K562 (cell line): ENCODE results near the gene H2AZ2. TPM values are rescaled to one million over a fixed set of nuclear protein-coding genes. Genes with fewer than 3 reads are reported as not detected.

Source experiments
- ATAC-seq: fragments of 200-7000 bp; cut with Tn5 transposase; 3 replicates; pipeline ENCODE4 v1.9.1; 2020; ENCODE audit warnings: moderate library complexity
- BruUV-seq: library from RNA; stranded (reverse); fragments of 400-500 nt; replicated peaks from 2 replicates; lab custom pipeline; 2021; lab: Mats Ljungman, UMichigan
- CTCF ChIA-PET: fragments of 300-600 bp; formaldehyde crosslinking; extraction: SDS; loops from one replicate; lab custom pipeline; 2021; ENCODE audit warnings: low intra/inter-chr PET ratio; lab: Yijun Ruan, JAX
- POLR2A ChIA-PET: fragments of 300-600, 350-650 bp; sonication (Branson Sonifier 250); formaldehyde crosslinking; extraction: SDS; loops from one replicate; lab custom pipeline; 2021; ENCODE audit warnings: antibody characterized with exemption, inconsistent platforms; lab: Yijun Ruan, JAX
- DNase-seq, 4 experiments: peaks; one replicate each; pipeline versions ENCODE4 v3.0.0 to v3.0.0-alpha.2; 2011 to 2018; ENCODE audit warnings: low spot score in 3 of 4, mixed read lengths in 3 of 4; ENCODE audit errors: extremely low read depth in 1 of 4
- FAIRE-seq: peaks from 2 replicates; lab custom pipeline; 2011; peaks lifted over from hg19 to GRCh38; lab: Jason Lieb, UNC
- H2AFZ ChIP-seq: 2 replicates; pipeline ENCODE4 v1.6.0; 2011; ENCODE audit warnings: low read depth, low read length, control low read depth, inconsistent platforms
- H3K27ac ChIP-seq: fragments of 200-600 bp; 3 replicates; pipeline ENCODE4 v1.8.0; 2011; ENCODE audit warnings: low read depth, mild to moderate bottlenecking, control low read depth, inconsistent platforms, low read length, moderate library complexity, mixed read lengths; ENCODE audit errors: extremely low read depth
- H3K27me3 ChIP-seq, 2 experiments: fragments of 300-600 bp in 1 of 2; 2 replicates in 1 of 2; 3 replicates in 1 of 2; pipeline versions ENCODE4 v1.6.0 to v1.8.0; 2011; ENCODE audit warnings: inconsistent platforms in 2 of 2, low read length in 2 of 2, mild to moderate bottlenecking in 1 of 2, mixed read lengths in 1 of 2, moderate library complexity in 1 of 2; ENCODE audit not compliant: control insufficient read depth in 2 of 2, insufficient read depth in 2 of 2
- H3K36me3 ChIP-seq: fragments of 300-600 bp; 3 replicates; pipeline ENCODE4 v1.8.0; 2011; ENCODE audit warnings: mild to moderate bottlenecking, low read length, inconsistent platforms; ENCODE audit not compliant: control insufficient read depth, insufficient read depth
- H3K4me1 ChIP-seq, 2 experiments: fragments of 200-600 bp in 1 of 2; replicated peaks in 1 of 2; 2 replicates in 1 of 2; 3 replicates in 1 of 2; pipeline versions ENCODE4 v1.5.1 to v1.8.0; 2011; ENCODE audit warnings: inconsistent platforms in 2 of 2, low read length in 2 of 2, mild to moderate bottlenecking in 1 of 2, mixed read lengths in 1 of 2, moderate library complexity in 1 of 2; ENCODE audit not compliant: control insufficient read depth in 2 of 2, insufficient read depth in 2 of 2
- H3K4me2 ChIP-seq: 2 replicates; pipeline ENCODE4 v1.6.1; 2011; ENCODE audit warnings: low read length, control low read depth, inconsistent platforms, mixed read lengths; ENCODE audit not compliant: insufficient read depth
- H3K4me3 ChIP-seq: fragments of 200-600 bp; sonication (generic), shearing (Covaris generic); 2 replicates; pipeline ENCODE4 v1.5.1; 2016; ENCODE audit warnings: control low read depth, inconsistent platforms
- H3K79me2 ChIP-seq: fragments of 200-600 bp; 3 replicates; pipeline ENCODE4 v1.8.0; 2011; ENCODE audit warnings: low read length, inconsistent platforms; ENCODE audit not compliant: control insufficient read depth, insufficient read depth
- H3K9ac ChIP-seq, 2 experiments: 2 replicates each; pipeline versions ENCODE4 v1.6.0 to v1.6.1; 2011; ENCODE audit warnings: low read depth in 2 of 2, low read length in 2 of 2, control low read depth in 1 of 2, inconsistent platforms in 1 of 2, mild to moderate bottlenecking in 1 of 2, mixed read lengths in 1 of 2; ENCODE audit not compliant: insufficient read depth in 1 of 2
- H3K9me1 ChIP-seq: one replicate; pipeline ENCODE4 v1.6.0; 2011; ENCODE audit warnings: inconsistent platforms, mild to moderate bottlenecking, low read length, moderate library complexity; ENCODE audit not compliant: control insufficient read depth, insufficient read depth
- H3K9me3 ChIP-seq: replicated peaks from 2 replicates; pipeline ENCODE4 v1.5.1; 2011; ENCODE audit warnings: low read depth, low read length, inconsistent platforms; ENCODE audit not compliant: control insufficient read depth, insufficient read depth
- H4K20me1 ChIP-seq: replicated peaks from 2 replicates; pipeline ENCODE4 v1.6.1; 2011; ENCODE audit warnings: low read length, inconsistent platforms, mixed read lengths; ENCODE audit not compliant: control insufficient read depth, insufficient read depth
- BCOR ChIP-seq: fragments of 450-650 bp; IDR thresholded peaks from 2 replicates; pipeline ENCODE4 v1.6.1; 2016
- CBFA2T3 ChIP-seq: fragments of 450-650 bp; IDR thresholded peaks from 2 replicates; pipeline ENCODE4 v1.6.1; 2017
- CBX1 ChIP-seq: sonication (generic); IDR thresholded peaks from 2 replicates; pipeline ENCODE4 v1.6.1; 2016; ENCODE audit warnings: antibody characterized with exemption, low read depth, mild to moderate bottlenecking
- CREM ChIP-seq: IDR thresholded peaks from 2 replicates; pipeline ENCODE4 v1.6.1; 2014; ENCODE audit warnings: antibody characterized with exemption, low read depth
- FOXJ3 ChIP-seq: sonication (generic); formaldehyde crosslinking; IDR thresholded peaks from 2 replicates; pipeline ENCODE4 v1.4.0; 2020; ENCODE audit warnings: mild to moderate bottlenecking, missing genetic modification reagents
- NR2C1 ChIP-seq, 2 experiments: fragments of 450-650 bp; IDR thresholded peaks; 2 replicates each; pipeline ENCODE4 v1.6.1; 2017; ENCODE audit warnings: mild to moderate bottlenecking in 2 of 2, antibody characterized with exemption in 1 of 2, inconsistent platforms in 1 of 2, missing compliant biosample characterization in 1 of 2, missing genetic modification characterization in 1 of 2
- STAT5B ChIP-seq: fragments of 250-450 bp; sonication (Bioruptor Pico); IDR thresholded peaks from 2 replicates; pipeline ENCODE4 v1.8.0; 2021; ENCODE audit warnings: mild to moderate bottlenecking, inconsistent platforms
- TBP ChIP-seq: optimal IDR thresholded peaks from 2 replicates; pipeline ENCODE3; 2011; ENCODE audit warnings: low read depth, low read length, improper control_type of control experiment
- WGBS: fragments of 100-300 bp; shearing (Covaris generic); methylation state at CpG from one replicate; pipeline ENCODE4 v1.1.6; 2016; ENCODE audit warnings: low coverage, mixed read lengths; ENCODE audit not compliant: insufficient coverage; ENCODE audit errors: missing lambda C conversion rate; 5-methylcytosine and 5-hydroxymethylcytosine counted together
- in situ Hi-C: fragments of 300-500 bp; cut with MboI; formaldehyde crosslinking; loops from 4 replicates; pipeline ENCODE4 v1.15.0; 2018; ENCODE audit warnings: inconsistent platforms, mixed read lengths
- intact Hi-C: fragments of 100-400 bp; cut with micrococcal nuclease; formaldehyde crosslinking; loops from 2 replicates; pipeline ENCODE4 v1.14.2; 2022
- polyA plus RNA-seq, 8 experiments: library from polyadenylated mRNA; depleted of rRNA in 4 of 8; stranded (reverse) in 5 of 8; unstranded in 3 of 8; fragments of >200 nt; fragmentation: Nextera tagmentation in 2 of 8; fragmentation: Illumina TruSeq in 1 of 8; extraction: Ambion mirVana in 2 of 8; extraction: Trizol in 1 of 8; gene quantifications; 2 replicates each; pipeline versions ENCODE4 v1.2.1 to v1.2.3, GENCODE V29; 2011 to 2014; ENCODE audit warnings: inconsistent platforms in 1 of 8, missing spikeins in 1 of 8
- total RNA-seq, 7 experiments: library from RNA; depleted of rRNA in 6 of 7; stranded (reverse); fragments of >200 nt in 6 of 7; fragmentation: Illumina TruSeq in 2 of 7; extraction: Trizol in 2 of 7; gene quantifications; 2 replicates each; pipeline versions ENCODE4 v1.2.1 to v1.2.3, GENCODE V29; 2011 to 2021; ENCODE audit warnings: low replicate concordance in 1 of 7
- TF ChIP-seq, protein P1 (sequence below), 2 experiments: fragments of 450-650 bp in 1 of 2; sonication (generic) in 1 of 2; formaldehyde crosslinking in 1 of 2; IDR thresholded peaks in 1 of 2; conservative IDR thresholded peaks in 1 of 2; 2 replicates each; pipeline versions ENCODE4 v1.6.1 to v1.8.1; 2016 to 2023; ENCODE audit warnings: mild to moderate bottlenecking in 2 of 2, moderate library complexity in 2 of 2, inconsistent platforms in 1 of 2, missing genetic modification reagents in 1 of 2
- TF ChIP-seq, protein P2 (sequence below): sonication (generic); formaldehyde crosslinking; IDR thresholded peaks from 2 replicates; pipeline ENCODE4 v1.8.1; 2023; ENCODE audit warnings: mild to moderate bottlenecking, missing genetic modification reagents, moderate library complexity
- TF ChIP-seq, protein P3 (sequence below), 2 experiments: fragments of 250-450 bp in 1 of 2; fragments of 450-650 bp in 1 of 2; sonication (Bioruptor Pico) in 1 of 2; IDR thresholded peaks; 2 replicates each; pipeline versions ENCODE4 v1.6.1 to v1.8.0; 2016 to 2021; ENCODE audit warnings: mild to moderate bottlenecking in 2 of 2, moderate library complexity in 2 of 2, missing compliant biosample characterization in 1 of 2, missing genetic modification characterization in 1 of 2

H2AZ2 gene
- total and polyA plus RNA-seq, 9 of the 15 experiments (the other 6 are each of a cell fraction or from before 2014, with no cell fraction given) = 105 to 382 (median 286) TPM

DNA sequence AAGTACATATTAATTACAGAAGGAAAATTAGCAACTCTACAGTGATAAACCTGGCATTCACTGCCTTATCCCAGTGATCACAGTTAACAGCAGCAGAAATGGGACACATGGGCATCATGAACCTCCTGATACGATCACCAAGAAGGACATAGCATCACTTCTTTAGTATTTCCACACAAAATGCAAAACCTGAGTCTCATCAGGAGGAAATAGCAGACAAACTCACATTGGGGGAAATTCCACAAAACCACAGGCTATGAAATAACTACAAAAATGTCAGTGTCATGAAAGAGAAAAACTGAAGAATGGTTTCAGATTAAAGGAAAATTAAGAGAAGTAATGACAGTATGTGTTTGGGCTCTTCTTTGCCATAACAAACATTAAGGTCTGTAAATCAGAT lies 49.4 kb upstream of the H2AZ2 start (continued):
- TF ChIP-seq, protein P1, sequence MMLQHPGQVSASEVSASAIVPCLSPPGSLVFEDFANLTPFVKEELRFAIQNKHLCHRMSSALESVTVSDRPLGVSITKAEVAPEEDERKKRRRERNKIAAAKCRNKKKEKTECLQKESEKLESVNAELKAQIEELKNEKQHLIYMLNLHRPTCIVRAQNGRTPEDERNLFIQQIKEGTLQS (IDR thresholded peaks at IDR 0.05) = no peak
- TF ChIP-seq, protein P1 (CRISPR knock-in tag; conservative IDR thresholded peaks at IDR 0.05) = no peak
- TF ChIP-seq, protein P2, sequence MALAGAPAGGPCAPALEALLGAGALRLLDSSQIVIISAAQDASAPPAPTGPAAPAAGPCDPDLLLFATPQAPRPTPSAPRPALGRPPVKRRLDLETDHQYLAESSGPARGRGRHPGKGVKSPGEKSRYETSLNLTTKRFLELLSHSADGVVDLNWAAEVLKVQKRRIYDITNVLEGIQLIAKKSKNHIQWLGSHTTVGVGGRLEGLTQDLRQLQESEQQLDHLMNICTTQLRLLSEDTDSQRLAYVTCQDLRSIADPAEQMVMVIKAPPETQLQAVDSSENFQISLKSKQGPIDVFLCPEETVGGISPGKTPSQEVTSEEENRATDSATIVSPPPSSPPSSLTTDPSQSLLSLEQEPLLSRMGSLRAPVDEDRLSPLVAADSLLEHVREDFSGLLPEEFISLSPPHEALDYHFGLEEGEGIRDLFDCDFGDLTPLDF = no peak
- TF ChIP-seq FOXJ3 (CRISPR knock-in tag) = no peak

DNA sequence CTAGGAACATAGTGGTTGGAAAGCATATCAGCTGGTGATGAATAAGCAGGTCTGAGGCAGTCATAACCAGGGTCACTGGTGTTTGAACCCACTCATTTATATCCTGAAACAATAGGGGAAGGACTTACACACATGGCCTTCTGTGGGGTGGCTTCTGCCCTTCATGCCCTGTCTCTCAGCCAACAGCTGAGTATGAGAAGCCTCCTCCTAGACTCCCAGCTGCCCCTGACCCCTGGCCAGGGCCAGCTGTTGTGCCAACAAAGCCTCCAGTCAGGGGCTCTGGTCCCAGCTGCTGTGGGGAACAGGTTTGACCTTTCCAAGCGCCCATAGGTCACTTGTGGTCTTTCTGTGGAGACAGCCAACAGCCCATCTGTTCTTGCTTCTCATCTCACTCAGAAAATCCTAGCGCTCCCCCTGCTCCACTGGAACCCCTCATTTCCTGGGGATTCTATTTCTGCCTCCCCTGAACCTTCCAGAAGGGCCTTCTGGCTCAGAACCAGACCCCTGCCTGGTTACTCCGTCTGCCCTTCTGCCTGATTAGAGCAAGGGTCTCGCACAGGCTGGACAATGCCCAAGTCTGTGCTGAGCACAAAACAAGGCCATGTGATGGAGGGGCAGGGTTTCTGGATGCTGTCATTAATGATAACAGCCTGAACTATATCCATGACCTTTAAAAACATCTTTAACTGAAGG lies 47.1 kb upstream of the H2AZ2 start:
- Histone ChIP-seq H3K4me3 (no peak overlapping the region), H4K20me1 (no peaks in the 10 kb centered on the region), H3K36me3 (no peaks in the 10 kb centered on the region), H3K9ac (peak overlapping the region in 1 of 2 experiments; percentile 33; a peak in 1 of 4 replicates), H3K9me3 (no peaks in the 10 kb centered on the region), H3K4me2 (no peak overlapping the region), H3K79me2 (no peaks in the 10 kb centered on the region), H3K27me3 (no peaks in the 10 kb centered on the region), H3K9me1 (no peaks in the 10 kb centered on the region), H3K4me1 (peaks cover 0 to 3% of the 10 kb centered on the region in 2 experiments; a peak in 1 of 5 replicates), H3K27ac (no peak overlapping the region), H2AFZ (no peak overlapping the region)
- intact Hi-C loops (no loop called here), in situ Hi-C loops (no loop called here)
- no TSS peak for BruUV-seq
- TF ChIP-seq, protein P3, sequence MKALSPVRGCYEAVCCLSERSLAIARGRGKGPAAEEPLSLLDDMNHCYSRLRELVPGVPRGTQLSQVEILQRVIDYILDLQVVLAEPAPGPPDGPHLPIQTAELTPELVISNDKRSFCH (CRISPR knock-in tag; IDR thresholded peaks at IDR 0.05) = no peak
- TF ChIP-seq, protein P3 (tag; IDR thresholded peaks at IDR 0.05) = peak; percentile 82
- TF ChIP-seq NR2C1 (IDR thresholded peaks at IDR 0.05) (no peak), NR2C1 (tag; IDR thresholded peaks at IDR 0.05) (no peak), STAT5B (CRISPR knock-in tag) (no peak), CBFA2T3 (peak; percentile 26; the same call in 1 of the 2 replicates), CBX1 (no peak), CREM (no peak), BCOR (no peak), TBP (no peak)
- CTCF ChIA-PET = no interaction called here
- no peak for FAIRE-seq
- WGBS = 45% methylated on average over 4 of the region's 4 CpGs
- POLR2A ChIA-PET = interaction anchor here (0.6 to 3.9 kb wide), 5 partner anchors 10 to 281 kb away, joined by 3 to 20 read pairs (median 6); partner anchors contain the start of gene PURB
- no peak for ATAC-seq
- DNase-seq = no peak
